Cardiac muscle cell (in vitro differentiated cells and primary cell): Measurements from ENCODE around the gene TBCD. TPM values are rescaled to one million over a fixed set of nuclear protein-coding genes. Genes with fewer than 3 reads are reported as not detected.

Experiments
- DNase-seq, 2 donors: peaks; one replicate each; pipeline versions ENCODE4 v3.0.0 to v3.0.0-alpha.2; 2010 to 2017; ENCODE audit warnings: low read depth in 1 of 2, low spot score in 1 of 2
- H3K27ac ChIP-seq: fragments of 200-600 bp; sonication (generic); 2 replicates; pipeline ENCODE4 v1.5.1; 2016
- H3K27me3 ChIP-seq: fragments of 200-600 bp; sonication (generic); 2 replicates; pipeline ENCODE4 v1.6.0; 2016; ENCODE audit warnings: control low read depth
- H3K36me3 ChIP-seq: fragments of 200-600 bp; sonication (generic); 2 replicates; pipeline ENCODE4 v1.5.1; 2016; ENCODE audit warnings: control low read depth
- H3K4me1 ChIP-seq: fragments of 200-600 bp; sonication (generic); 2 replicates; pipeline ENCODE4 v1.8.1; 2017; ENCODE audit warnings: low read depth, mild to moderate bottlenecking, mixed run types
- H3K4me3 ChIP-seq: fragments of 200-600 bp; sonication (generic); 2 replicates; pipeline ENCODE4 v1.5.1; 2016; ENCODE audit warnings: mild to moderate bottlenecking
- H3K9me3 ChIP-seq: fragments of 200-600 bp; sonication (generic); 2 replicates; pipeline ENCODE4 v1.5.1; 2017; ENCODE audit warnings: low read depth, mild to moderate bottlenecking, control low read depth
- polyA plus RNA-seq: library from polyadenylated mRNA; unstranded; fragments of >200 nt; fragmentation: Nextera tagmentation; extraction: Ambion mirVana; gene quantifications from 2 replicates; pipeline ENCODE4 v1.2.1, GENCODE V29; 2016
- total RNA-seq: library from RNA; depleted of rRNA; stranded (reverse); fragments of >200 nt; gene quantifications from 2 replicates; pipeline ENCODE4 v1.2.3, GENCODE V29; 2016
- TF ChIP-seq, protein P1 (sequence below): IDR thresholded peaks from 2 replicates; pipeline ENCODE4 v1.5.1; 2012; ENCODE audit warnings: low read depth, mild to moderate bottlenecking, low read length

TBCD gene
- total and polyA plus RNA-seq, 2 experiments from 2014 or later = 55.7 to 66.0 TPM

- Histone ChIP-seq H3K27ac (no peak overlapping the region), H3K27me3 (no peaks in the 10 kb centered on the region), H3K4me3 (no peak overlapping the region), H3K9me3 (no peaks in the 10 kb centered on the region), H3K36me3 (no peaks in the 10 kb centered on the region), H3K4me1 (no peaks in the 10 kb centered on the region)
- TF ChIP-seq, protein P1, sequence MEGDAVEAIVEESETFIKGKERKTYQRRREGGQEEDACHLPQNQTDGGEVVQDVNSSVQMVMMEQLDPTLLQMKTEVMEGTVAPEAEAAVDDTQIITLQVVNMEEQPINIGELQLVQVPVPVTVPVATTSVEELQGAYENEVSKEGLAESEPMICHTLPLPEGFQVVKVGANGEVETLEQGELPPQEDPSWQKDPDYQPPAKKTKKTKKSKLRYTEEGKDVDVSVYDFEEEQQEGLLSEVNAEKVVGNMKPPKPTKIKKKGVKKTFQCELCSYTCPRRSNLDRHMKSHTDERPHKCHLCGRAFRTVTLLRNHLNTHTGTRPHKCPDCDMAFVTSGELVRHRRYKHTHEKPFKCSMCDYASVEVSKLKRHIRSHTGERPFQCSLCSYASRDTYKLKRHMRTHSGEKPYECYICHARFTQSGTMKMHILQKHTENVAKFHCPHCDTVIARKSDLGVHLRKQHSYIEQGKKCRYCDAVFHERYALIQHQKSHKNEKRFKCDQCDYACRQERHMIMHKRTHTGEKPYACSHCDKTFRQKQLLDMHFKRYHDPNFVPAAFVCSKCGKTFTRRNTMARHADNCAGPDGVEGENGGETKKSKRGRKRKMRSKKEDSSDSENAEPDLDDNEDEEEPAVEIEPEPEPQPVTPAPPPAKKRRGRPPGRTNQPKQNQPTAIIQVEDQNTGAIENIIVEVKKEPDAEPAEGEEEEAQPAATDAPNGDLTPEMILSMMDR = no peak
- no peak for DNase-seq
Observed at GRCh38 chr17:82915757-82916027, 163.8 kb downstream of the TBCD start.

- DNase-seq = peak; percentile 30 to 52
- no peak overlapping the region for H3K27ac ChIP-seq
- H3K9me3 ChIP-seq = no peaks in the 10 kb centered on the region
- H3K27me3 ChIP-seq = no peaks in the 10 kb centered on the region
- H3K36me3 ChIP-seq = no peaks in the 10 kb centered on the region
- TF ChIP-seq, protein P1 = peak; percentile 58
- H3K4me3 ChIP-seq = no peak overlapping the region
- H3K4me1 ChIP-seq = no peaks in the 10 kb centered on the region
Observed at GRCh38 chr17:82917699-82918345, 166.0 kb downstream of the TBCD start.

DNA sequence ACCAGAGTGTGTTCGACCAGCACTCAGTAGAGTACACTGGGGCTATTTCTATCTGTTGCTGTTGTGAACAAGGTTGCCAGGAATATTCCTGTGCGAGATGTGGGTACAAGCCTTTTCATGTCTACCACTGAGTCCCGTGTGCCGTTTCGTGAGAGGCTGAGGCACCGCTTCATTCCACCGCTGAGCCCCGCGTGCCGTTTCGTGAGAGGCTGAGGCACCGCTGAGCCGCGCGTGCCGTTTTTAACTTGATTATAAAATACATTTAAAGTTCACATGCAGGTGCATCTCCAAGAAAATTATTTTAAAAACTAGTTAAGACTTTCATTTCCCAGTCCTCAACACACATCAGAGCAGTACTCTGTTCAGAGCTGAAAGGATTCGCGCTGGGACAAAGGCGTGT lies 166.6 kb downstream of the TBCD start:
- no peak overlapping the region for H3K27ac ChIP-seq
- H3K27me3 ChIP-seq = no peaks in the 10 kb centered on the region
- no peaks in the 10 kb centered on the region for H3K36me3 ChIP-seq
- no peak overlapping the region for H3K4me3 ChIP-seq
- no peaks in the 10 kb centered on the region for H3K9me3 ChIP-seq
- no peak for DNase-seq
- TF ChIP-seq, protein P1 = no peak
- H3K4me1 ChIP-seq = no peaks in the 10 kb centered on the region

DNA sequence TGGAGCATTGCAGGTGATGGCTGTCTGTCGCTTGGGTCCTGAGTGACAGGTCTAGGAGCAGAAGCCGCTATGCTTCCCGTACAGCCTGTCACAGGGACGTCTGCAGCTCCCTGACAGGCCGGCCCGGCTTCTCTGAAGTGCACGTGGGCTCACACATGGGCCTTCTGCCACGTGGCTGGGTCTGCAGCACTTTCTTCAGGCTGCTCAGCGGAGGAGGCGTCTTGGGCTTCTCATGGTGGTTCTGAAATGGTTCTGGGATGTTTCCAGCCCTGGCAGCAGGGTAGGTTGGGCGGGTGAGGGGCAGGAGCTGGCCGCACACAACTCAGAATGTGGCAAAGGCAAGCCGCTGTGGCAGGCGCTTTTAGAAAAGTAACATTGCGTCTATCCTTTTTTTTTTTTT lies 168.3 kb downstream of the TBCD start:
- H3K36me3 ChIP-seq = no peaks in the 10 kb centered on the region
- H3K9me3 ChIP-seq = no peaks in the 10 kb centered on the region
- H3K4me1 ChIP-seq = no peaks in the 10 kb centered on the region
- H3K27ac ChIP-seq = no peak overlapping the region
- no peaks in the 10 kb centered on the region for H3K27me3 ChIP-seq
- no peak overlapping the region for H3K4me3 ChIP-seq
- no peak for DNase-seq
- TF ChIP-seq, protein P1 = no peak

DNA sequence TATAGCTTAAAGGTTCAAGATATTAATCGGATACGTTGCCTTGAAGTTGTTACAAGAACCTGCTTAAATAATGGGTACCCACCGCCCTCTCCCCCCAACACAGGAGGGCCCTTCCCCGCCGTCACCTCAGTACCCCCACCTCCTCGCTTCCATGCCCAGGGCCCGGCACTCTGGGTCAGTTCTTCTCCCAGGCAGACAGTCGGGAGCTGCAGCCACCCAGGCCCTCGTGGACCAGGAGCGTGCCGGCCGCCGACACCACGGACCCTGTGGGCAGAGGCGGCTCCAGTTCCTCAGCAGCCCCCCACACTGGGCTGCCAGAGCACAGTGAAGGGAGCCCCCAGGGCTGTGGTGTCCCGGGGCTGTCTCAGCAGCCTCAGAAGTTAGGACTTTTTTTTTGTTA lies 168.8 kb downstream of the TBCD start:
- no peaks in the 10 kb centered on the region for H3K27me3 ChIP-seq
- no peaks in the 10 kb centered on the region for H3K9me3 ChIP-seq
- H3K27ac ChIP-seq = no peak overlapping the region
- TF ChIP-seq, protein P1 = no peak
- DNase-seq = no peak
- no peaks in the 10 kb centered on the region for H3K4me1 ChIP-seq
- H3K4me3 ChIP-seq = no peak overlapping the region
- no peaks in the 10 kb centered on the region for H3K36me3 ChIP-seq

- no peaks in the 10 kb centered on the region for H3K27me3 ChIP-seq
- no peak for DNase-seq
- H3K27ac ChIP-seq = no peak overlapping the region
Observed at GRCh38 chr17:82921426-82921825, 169.6 kb downstream of the TBCD start.

More at GRCh38 chr17:82921426-82921825, 169.6 kb downstream of the TBCD start:
- Histone ChIP-seq H3K9me3 (no peaks in the 10 kb centered on the region), H3K4me3 (no peak overlapping the region), H3K4me1 (no peaks in the 10 kb centered on the region), H3K36me3 (peaks cover under 1% of the 10 kb centered on the region)
- TF ChIP-seq, protein P1 = no peak
